ENCODE data around the gene AMDHD1. TPM values are rescaled to one million over a fixed set of nuclear protein-coding genes. Genes with fewer than 3 reads are reported as not detected.

AMDHD1 gene
- polyA plus RNA-seq, 1 donor from 2014 or later, result 0.20 TPM

DNA sequence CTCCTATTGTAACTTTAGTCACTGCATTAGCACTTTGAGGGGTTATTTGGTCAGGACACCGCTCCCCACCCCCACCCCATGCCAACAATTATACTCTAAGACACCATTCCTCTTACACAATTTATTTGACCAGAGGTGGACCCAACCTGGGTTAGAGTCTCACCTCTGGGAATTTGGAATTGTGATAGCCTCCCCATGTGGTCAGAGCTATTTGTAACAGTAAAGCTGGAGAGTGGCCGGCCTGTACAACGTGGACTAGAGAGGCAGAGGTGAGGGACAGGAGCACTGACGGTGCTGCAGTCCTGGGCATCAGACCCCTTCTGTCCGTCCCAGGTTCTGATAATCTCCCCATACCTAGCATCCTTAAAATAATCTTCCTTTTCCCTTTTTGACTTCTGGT, 56.4 kb downstream of the AMDHD1 start:
- TF ChIP-seq, protein P1, sequence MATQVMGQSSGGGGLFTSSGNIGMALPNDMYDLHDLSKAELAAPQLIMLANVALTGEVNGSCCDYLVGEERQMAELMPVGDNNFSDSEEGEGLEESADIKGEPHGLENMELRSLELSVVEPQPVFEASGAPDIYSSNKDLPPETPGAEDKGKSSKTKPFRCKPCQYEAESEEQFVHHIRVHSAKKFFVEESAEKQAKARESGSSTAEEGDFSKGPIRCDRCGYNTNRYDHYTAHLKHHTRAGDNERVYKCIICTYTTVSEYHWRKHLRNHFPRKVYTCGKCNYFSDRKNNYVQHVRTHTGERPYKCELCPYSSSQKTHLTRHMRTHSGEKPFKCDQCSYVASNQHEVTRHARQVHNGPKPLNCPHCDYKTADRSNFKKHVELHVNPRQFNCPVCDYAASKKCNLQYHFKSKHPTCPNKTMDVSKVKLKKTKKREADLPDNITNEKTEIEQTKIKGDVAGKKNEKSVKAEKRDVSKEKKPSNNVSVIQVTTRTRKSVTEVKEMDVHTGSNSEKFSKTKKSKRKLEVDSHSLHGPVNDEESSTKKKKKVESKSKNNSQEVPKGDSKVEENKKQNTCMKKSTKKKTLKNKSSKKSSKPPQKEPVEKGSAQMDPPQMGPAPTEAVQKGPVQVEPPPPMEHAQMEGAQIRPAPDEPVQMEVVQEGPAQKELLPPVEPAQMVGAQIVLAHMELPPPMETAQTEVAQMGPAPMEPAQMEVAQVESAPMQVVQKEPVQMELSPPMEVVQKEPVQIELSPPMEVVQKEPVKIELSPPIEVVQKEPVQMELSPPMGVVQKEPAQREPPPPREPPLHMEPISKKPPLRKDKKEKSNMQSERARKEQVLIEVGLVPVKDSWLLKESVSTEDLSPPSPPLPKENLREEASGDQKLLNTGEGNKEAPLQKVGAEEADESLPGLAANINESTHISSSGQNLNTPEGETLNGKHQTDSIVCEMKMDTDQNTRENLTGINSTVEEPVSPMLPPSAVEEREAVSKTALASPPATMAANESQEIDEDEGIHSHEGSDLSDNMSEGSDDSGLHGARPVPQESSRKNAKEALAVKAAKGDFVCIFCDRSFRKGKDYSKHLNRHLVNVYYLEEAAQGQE (IDR thresholded peaks at IDR 0.05; ENCODE audit: borderline replicate concordance), result no peak
- TF ChIP-seq MXI1 (conservative IDR thresholded peaks at IDR 0.05; ENCODE audit: poor library complexity, severe bottlenecking), result no peak
- TF ChIP-seq, protein P2, sequence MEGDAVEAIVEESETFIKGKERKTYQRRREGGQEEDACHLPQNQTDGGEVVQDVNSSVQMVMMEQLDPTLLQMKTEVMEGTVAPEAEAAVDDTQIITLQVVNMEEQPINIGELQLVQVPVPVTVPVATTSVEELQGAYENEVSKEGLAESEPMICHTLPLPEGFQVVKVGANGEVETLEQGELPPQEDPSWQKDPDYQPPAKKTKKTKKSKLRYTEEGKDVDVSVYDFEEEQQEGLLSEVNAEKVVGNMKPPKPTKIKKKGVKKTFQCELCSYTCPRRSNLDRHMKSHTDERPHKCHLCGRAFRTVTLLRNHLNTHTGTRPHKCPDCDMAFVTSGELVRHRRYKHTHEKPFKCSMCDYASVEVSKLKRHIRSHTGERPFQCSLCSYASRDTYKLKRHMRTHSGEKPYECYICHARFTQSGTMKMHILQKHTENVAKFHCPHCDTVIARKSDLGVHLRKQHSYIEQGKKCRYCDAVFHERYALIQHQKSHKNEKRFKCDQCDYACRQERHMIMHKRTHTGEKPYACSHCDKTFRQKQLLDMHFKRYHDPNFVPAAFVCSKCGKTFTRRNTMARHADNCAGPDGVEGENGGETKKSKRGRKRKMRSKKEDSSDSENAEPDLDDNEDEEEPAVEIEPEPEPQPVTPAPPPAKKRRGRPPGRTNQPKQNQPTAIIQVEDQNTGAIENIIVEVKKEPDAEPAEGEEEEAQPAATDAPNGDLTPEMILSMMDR (IDR thresholded peaks at IDR 0.05; ENCODE audit: poor library complexity, severe bottlenecking), result no peak
- TF ChIP-seq SMC3 (conservative IDR thresholded peaks at IDR 0.05; ENCODE audit: poor library complexity), result no peak
- no peak for TF ChIP-seq EP300 (conservative IDR thresholded peaks at IDR 0.05; ENCODE audit: poor library complexity, severe bottlenecking)
- TF ChIP-seq EZH2 (IDR thresholded peaks at IDR 0.05; ENCODE audit: borderline replicate concordance, insufficient read depth, low read length, poor library complexity, severe bottlenecking), result no peak
- no peak for TF ChIP-seq TAF1 (IDR thresholded peaks at IDR 0.05; ENCODE audit: low read depth)
- TF ChIP-seq RAD21 (conservative IDR thresholded peaks at IDR 0.05), result no peak
- no peak for TF ChIP-seq POLR2AphosphoS5 (IDR thresholded peaks at IDR 0.05)
- H3K27ac ChIP-seq (ENCODE audit: low read length), result no peak overlapping the region
- no peak overlapping the region for H3K4me2 ChIP-seq (ENCODE audit: low read length)
- H3K9me3 ChIP-seq (ENCODE audit: low read length), result no peaks in the 10 kb centered on the region
- H3K9me2 ChIP-seq (ENCODE audit: insufficient read depth, low read length), result no peaks in the 10 kb centered on the region
- H2AFZ ChIP-seq (ENCODE audit: low read depth, low read length), result no peak overlapping the region
- H3K27me3 ChIP-seq (ENCODE audit: insufficient read depth, low read depth, low read length), result no peaks in the 10 kb centered on the region
- no peaks in the 10 kb centered on the region for H3F3A ChIP-seq (ENCODE audit: insufficient read depth, low read length, poor library complexity, severe bottlenecking)
- H3K79me2 ChIP-seq (replicated peaks; ENCODE audit: insufficient read depth, low read length), result no peaks in the 10 kb centered on the region
- no peak overlapping the region for H3K4me3 ChIP-seq (ENCODE audit: low read length)
- H3K36me3 ChIP-seq (ENCODE audit: insufficient read depth, low read length), result no peaks in the 10 kb centered on the region
- no peaks in the 10 kb centered on the region for H4K20me1 ChIP-seq (ENCODE audit: insufficient read depth)
- no peak overlapping the region for H3K9ac ChIP-seq (ENCODE audit: low read length)

DNA sequence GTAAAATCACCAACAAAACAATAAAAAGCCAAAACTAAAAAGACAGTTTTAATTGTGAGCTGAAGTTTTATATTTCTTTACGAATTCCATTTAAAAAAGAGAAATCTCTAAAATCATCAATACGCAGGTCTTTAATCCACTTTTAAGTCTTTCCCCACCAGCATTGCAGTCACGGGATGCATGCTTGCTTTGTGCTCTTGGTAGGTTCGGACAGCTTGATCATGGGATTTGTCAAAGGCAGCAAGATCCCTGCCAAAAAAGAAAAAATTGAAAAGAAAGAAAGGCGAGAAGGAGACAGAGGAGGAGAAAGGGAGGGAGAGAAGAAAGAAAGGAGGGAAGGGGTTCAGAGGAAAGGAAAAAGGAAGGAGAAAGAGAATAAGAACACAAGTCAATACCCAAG, 57.7 kb downstream of the AMDHD1 start:
- Histone ChIP-seq H3K27ac (ENCODE audit: low read length) (no peak overlapping the region), H3F3A (ENCODE audit: insufficient read depth, low read length, poor library complexity, severe bottlenecking) (no peaks in the 10 kb centered on the region), H3K36me3 (ENCODE audit: insufficient read depth, low read length) (no peaks in the 10 kb centered on the region), H3K9me2 (ENCODE audit: insufficient read depth, low read length) (no peaks in the 10 kb centered on the region), H3K79me2 (replicated peaks; ENCODE audit: insufficient read depth, low read length) (no peaks in the 10 kb centered on the region), H4K20me1 (ENCODE audit: insufficient read depth) (no peaks in the 10 kb centered on the region), H3K9me3 (ENCODE audit: low read length) (no peaks in the 10 kb centered on the region), H3K9ac (ENCODE audit: low read length) (no peak overlapping the region), H3K4me2 (ENCODE audit: low read length) (no peak overlapping the region), H2AFZ (ENCODE audit: low read depth, low read length) (no peak overlapping the region), H3K4me3 (ENCODE audit: low read length) (no peak overlapping the region), H3K27me3 (ENCODE audit: insufficient read depth, low read depth, low read length) (no peaks in the 10 kb centered on the region)
- TF ChIP-seq RAD21 (conservative IDR thresholded peaks at IDR 0.05), result no peak
- no peak for TF ChIP-seq POLR2AphosphoS5 (IDR thresholded peaks at IDR 0.05)
- no peak for TF ChIP-seq SMC3 (conservative IDR thresholded peaks at IDR 0.05; ENCODE audit: poor library complexity)
- TF ChIP-seq EP300 (conservative IDR thresholded peaks at IDR 0.05; ENCODE audit: poor library complexity, severe bottlenecking), result no peak
- TF ChIP-seq TAF1 (IDR thresholded peaks at IDR 0.05; ENCODE audit: low read depth), result no peak
- TF ChIP-seq, protein P2 (IDR thresholded peaks at IDR 0.05; ENCODE audit: poor library complexity, severe bottlenecking), result no peak
- TF ChIP-seq, protein P1 (IDR thresholded peaks at IDR 0.05; ENCODE audit: borderline replicate concordance), result no peak
- TF ChIP-seq MXI1 (conservative IDR thresholded peaks at IDR 0.05; ENCODE audit: poor library complexity, severe bottlenecking), result no peak
- no peak for TF ChIP-seq EZH2 (IDR thresholded peaks at IDR 0.05; ENCODE audit: borderline replicate concordance, insufficient read depth, low read length, poor library complexity, severe bottlenecking)

Data from neural cell (in vitro differentiated cells).